PC-9 (cell line): ENCODE measurements around the gene CUX1.

Source experiments
- EZH2 ChIP-seq: fragments of 200-600 bp; sonication (generic); IDR thresholded peaks from 2 replicates; pipeline ENCODE4 v1.8.0; 2017; ENCODE audit warnings: antibody characterized with exemption, low read depth
- TF ChIP-seq, protein P1 (sequence below): fragments of 200-600 bp; sonication (generic); conservative IDR thresholded peaks from 2 replicates; pipeline ENCODE4 v1.6.1; 2017; ENCODE audit warnings: mixed run types, antibody characterized with exemption, mild to moderate bottlenecking, moderate library complexity

DNA sequence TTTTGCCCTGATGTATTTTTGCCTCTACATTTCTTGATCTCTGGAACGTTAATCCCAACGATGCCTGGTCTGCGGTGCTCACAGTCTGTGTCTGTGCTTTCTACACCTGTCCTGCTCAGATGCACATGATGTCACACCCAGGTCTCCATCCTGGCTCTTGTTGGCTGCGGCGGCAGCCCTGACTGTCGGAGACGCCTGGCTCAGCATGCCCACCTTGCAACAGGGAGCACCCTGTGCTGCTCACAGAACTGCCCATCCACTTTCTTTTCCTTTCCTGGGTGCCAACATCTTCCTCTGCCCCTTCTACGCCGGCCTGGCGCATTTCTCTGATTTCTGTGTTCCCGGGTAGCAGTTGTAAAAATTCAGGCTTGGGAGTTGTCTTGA is 106.2 kb downstream of the CUX1 start:
- TF ChIP-seq, protein P1, sequence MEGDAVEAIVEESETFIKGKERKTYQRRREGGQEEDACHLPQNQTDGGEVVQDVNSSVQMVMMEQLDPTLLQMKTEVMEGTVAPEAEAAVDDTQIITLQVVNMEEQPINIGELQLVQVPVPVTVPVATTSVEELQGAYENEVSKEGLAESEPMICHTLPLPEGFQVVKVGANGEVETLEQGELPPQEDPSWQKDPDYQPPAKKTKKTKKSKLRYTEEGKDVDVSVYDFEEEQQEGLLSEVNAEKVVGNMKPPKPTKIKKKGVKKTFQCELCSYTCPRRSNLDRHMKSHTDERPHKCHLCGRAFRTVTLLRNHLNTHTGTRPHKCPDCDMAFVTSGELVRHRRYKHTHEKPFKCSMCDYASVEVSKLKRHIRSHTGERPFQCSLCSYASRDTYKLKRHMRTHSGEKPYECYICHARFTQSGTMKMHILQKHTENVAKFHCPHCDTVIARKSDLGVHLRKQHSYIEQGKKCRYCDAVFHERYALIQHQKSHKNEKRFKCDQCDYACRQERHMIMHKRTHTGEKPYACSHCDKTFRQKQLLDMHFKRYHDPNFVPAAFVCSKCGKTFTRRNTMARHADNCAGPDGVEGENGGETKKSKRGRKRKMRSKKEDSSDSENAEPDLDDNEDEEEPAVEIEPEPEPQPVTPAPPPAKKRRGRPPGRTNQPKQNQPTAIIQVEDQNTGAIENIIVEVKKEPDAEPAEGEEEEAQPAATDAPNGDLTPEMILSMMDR = no peak
- TF ChIP-seq EZH2 = no peak
